Esophagus squamous epithelium (tissue), 5 donors: ENCODE results near the gene GNA12. TPM values are rescaled to one million over a fixed set of nuclear protein-coding genes. Genes with fewer than 3 reads are reported as not detected.

Experiments used
- DNase-seq: peaks from one replicate; lab custom pipeline; 2025; lab: John Stamatoyannopoulos, UW
- H3K27ac ChIP-seq, 4 donors: fragments of 200-600 bp; sonication (generic); one replicate each; pipeline ENCODE4 v1.5.1; 2016 to 2019; ENCODE audit warnings: mild to moderate bottlenecking in 1 of 4
- H3K27me3 ChIP-seq, 4 donors: fragments of 200-600 bp; sonication (generic); 1 replicate in 3 of 4; 2 replicates in 1 of 4; pipeline versions ENCODE4 v1.5.1 to v1.6.0; 2017 to 2021; ENCODE audit warnings: antibody characterized with exemption in 1 of 4
- H3K36me3 ChIP-seq, 3 donors: fragments of 200-600 bp; sonication (generic); one replicate each; pipeline ENCODE4 v1.5.1; 2016 to 2019
- H3K4me1 ChIP-seq, 3 donors: fragments of 200-600 bp; sonication (generic); one replicate each; pipeline ENCODE4 v1.5.1; 2017 to 2019
- H3K4me3 ChIP-seq, 4 donors: fragments of 200-600 bp; sonication (generic); 1 replicate in 3 of 4; 2 replicates in 1 of 4; pipeline ENCODE4 v1.5.1; 2016 to 2019; ENCODE audit warnings: mild to moderate bottlenecking in 2 of 4, moderate library complexity in 1 of 4
- H3K9me3 ChIP-seq, 3 donors: fragments of 200-600 bp; sonication (generic); one replicate each; pipeline ENCODE4 v1.5.1; 2016 to 2019
- POLR2A ChIP-seq, 4 donors: fragments of 450-650 bp; IDR thresholded peaks; one replicate each; pipeline ENCODE4 v1.6.1; 2017; ENCODE audit warnings: antibody characterized with exemption in 4 of 4, mild to moderate bottlenecking in 4 of 4, moderate library complexity in 3 of 4
- WGBS, 2 donors: methylation state at CpG; one replicate each; pipeline ENCODE4 v1.1.5; 2018; 5-methylcytosine and 5-hydroxymethylcytosine counted together
- intact Hi-C: fragments of 100-400 bp; cut with DNase I; formaldehyde crosslinking; loops from one replicate; pipeline ENCODE4 v1.15.0; 2022
- total RNA-seq, 4 donors: library from RNA; depleted of rRNA; stranded (reverse); fragments of >200 nt; gene quantifications; one replicate each; pipeline ENCODE4 v1.1.0, GENCODE V29; 2016
- TF ChIP-seq, protein P1 (sequence below), 6 experiments: fragments of 450-650 bp in 4 of 6; fragments of 200-600 bp in 2 of 6; sonication (generic) in 2 of 6; IDR thresholded peaks; one replicate each; pipeline ENCODE4 v1.5.1; 2016 to 2019; ENCODE audit warnings: antibody characterized with exemption in 6 of 6, mild to moderate bottlenecking in 4 of 6, moderate library complexity in 4 of 6
- donor health status: DM: yes; HTN: yes; CAD: no.

Gene GNA12
- total RNA-seq, 4 donors from 2014 or later: 6.6 to 11.6 (median 7.6) TPM

DNA sequence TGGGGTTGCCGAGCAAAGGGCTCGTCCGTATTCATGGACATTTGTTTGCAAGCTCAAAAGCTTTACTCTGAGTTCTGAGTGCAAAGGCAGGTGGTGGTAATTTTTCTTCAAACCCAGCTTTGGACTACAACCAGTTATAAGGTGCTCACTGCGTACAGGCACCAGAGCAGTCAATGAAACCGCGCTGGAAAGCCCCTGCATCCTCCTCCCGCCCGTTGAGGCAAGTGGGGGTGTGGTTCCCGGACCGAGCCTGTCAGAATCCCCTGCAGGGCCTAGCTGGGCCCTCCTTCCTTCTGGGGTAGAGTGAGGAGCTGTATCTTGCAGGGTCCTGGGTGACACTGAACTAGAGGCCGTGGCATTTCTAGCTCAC lies 133.8 kb downstream of the GNA12 start:
- no peak for DNase-seq
- no peak overlapping the region for H3K27ac ChIP-seq
- H3K9me3 ChIP-seq: no peaks in the 10 kb centered on the region
- H3K4me1 ChIP-seq: peaks cover 0 to 28% (median 5%) of the 10 kb centered on the region in 3 donors
- intact Hi-C loops: no loop called here
- TF ChIP-seq, protein P1, sequence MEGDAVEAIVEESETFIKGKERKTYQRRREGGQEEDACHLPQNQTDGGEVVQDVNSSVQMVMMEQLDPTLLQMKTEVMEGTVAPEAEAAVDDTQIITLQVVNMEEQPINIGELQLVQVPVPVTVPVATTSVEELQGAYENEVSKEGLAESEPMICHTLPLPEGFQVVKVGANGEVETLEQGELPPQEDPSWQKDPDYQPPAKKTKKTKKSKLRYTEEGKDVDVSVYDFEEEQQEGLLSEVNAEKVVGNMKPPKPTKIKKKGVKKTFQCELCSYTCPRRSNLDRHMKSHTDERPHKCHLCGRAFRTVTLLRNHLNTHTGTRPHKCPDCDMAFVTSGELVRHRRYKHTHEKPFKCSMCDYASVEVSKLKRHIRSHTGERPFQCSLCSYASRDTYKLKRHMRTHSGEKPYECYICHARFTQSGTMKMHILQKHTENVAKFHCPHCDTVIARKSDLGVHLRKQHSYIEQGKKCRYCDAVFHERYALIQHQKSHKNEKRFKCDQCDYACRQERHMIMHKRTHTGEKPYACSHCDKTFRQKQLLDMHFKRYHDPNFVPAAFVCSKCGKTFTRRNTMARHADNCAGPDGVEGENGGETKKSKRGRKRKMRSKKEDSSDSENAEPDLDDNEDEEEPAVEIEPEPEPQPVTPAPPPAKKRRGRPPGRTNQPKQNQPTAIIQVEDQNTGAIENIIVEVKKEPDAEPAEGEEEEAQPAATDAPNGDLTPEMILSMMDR (IDR thresholded peaks at IDR 0.05): no peak
- no peak for TF ChIP-seq POLR2A (IDR thresholded peaks at IDR 0.05)
- H3K36me3 ChIP-seq: no peaks in the 10 kb centered on the region
- H3K4me3 ChIP-seq: peak overlapping the region in 3 of 4 donors; percentile 10 to 55 (median 24)
- 79 to 92% methylated on average over 3 to 7 of the region's 11 CpGs for WGBS, 2 donors
- peaks cover 0 to 32% (median 0%) of the 10 kb centered on the region in 4 donors for H3K27me3 ChIP-seq

DNA sequence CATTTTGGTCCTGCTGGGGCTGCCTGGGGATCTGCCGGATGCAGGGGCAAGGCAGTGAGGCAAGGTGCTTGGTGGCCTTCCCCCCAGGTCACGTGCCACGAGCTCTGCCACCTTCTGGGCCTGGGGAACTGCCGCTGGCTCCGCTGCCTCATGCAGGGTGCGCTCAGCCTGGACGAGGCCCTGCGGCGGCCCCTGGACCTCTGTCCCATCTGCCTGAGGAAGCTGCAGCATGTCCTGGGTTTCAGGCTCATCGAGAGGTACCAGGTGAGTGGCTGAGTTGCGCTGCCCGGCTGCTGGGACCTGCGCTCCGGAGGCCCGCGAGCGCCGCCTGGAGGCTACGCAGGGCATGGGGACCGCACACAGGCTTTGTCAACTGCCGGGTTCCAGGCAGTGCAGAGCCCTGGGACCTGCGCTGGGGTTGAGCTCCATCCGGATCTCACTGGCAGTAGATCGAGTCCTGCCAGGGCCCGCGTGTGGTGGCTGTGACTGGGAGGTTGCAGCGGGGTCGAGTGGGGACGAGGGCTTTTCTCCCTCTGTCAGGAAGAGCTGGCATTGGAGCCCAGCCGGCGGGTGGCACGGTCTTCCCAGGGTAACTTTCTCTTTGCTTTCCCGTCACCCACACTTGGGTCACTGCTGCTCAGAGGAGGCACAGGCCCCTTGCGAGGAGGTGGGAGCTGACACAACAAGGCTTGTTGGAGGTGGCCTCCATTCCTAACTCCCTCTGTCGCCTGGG lies 134.4 kb downstream of the GNA12 start:
- Histone ChIP-seq H3K36me3 (no peaks in the 10 kb centered on the region), H3K27me3 (peaks cover 0 to 32% (median 0%) of the 10 kb centered on the region in 4 donors), H3K4me1 (peaks cover 0 to 28% (median 5%) of the 10 kb centered on the region in 3 donors), H3K4me3 (peak overlapping the region in 3 of 4 donors; percentile 10 to 55 (median 24)), H3K27ac (no peak overlapping the region), H3K9me3 (no peaks in the 10 kb centered on the region)
- intact Hi-C loops: no loop called here
- WGBS, 2 donors: 32 to 53% methylated on average over 9 to 13 of the region's 35 CpGs
- TF ChIP-seq, protein P1 (IDR thresholded peaks at IDR 0.05): peak; percentile 79 to 94 (median 84)
- TF ChIP-seq POLR2A (IDR thresholded peaks at IDR 0.05): no peak
- no peak for DNase-seq

DNA sequence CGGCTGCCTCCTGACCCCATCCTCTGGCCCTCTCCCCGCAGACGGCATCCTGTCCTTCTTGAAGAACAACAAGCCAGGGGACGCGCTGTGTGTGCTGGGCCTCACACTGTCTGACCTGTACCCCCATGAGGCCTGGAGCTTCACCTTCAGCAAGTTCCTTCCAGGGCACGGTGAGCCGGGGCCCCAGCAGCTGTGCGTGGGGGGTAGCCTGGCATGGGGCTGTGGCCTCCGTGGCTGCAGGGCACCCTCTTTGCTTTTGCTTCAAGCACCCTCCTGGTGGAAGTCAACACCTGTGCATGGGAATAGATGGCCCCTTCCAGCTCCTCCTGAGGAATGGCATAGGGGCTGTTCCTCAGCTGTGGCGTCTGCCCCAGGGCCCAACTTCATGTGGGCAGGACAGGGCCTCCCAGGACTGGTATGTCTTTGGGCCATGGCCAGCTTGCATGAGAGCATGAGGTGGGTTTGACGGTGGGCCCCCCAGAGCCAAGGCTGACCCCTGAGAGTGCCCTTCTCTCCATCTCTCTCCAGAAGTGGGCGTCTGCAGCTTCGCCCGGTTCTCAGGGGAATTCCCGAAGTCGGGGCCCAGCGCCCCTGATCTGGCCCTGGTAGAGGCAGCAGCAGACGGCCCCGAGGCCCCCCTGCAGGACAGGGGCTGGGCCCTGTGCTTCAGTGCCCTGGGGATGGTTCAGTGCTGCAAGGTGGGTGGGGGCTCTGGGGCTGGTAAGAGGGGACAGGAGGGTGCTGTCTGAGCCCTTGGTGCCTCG lies 135.4 kb downstream of the GNA12 start:
- no peaks in the 10 kb centered on the region for H3K36me3 ChIP-seq
- peaks cover 0 to 32% (median 0%) of the 10 kb centered on the region in 4 donors for H3K27me3 ChIP-seq
- WGBS, 2 donors: 57 to 82% methylated on average over 1 to 4 of the region's 20 CpGs
- peaks cover 0 to 28% (median 5%) of the 10 kb centered on the region in 3 donors for H3K4me1 ChIP-seq
- DNase-seq: no peak
- TF ChIP-seq, protein P1 (IDR thresholded peaks at IDR 0.05): no peak
- TF ChIP-seq POLR2A (IDR thresholded peaks at IDR 0.05): no peak
- intact Hi-C loops: no loop called here
- no peaks in the 10 kb centered on the region for H3K9me3 ChIP-seq
- no peak overlapping the region for H3K4me3 ChIP-seq
- no peak overlapping the region for H3K27ac ChIP-seq

DNA sequence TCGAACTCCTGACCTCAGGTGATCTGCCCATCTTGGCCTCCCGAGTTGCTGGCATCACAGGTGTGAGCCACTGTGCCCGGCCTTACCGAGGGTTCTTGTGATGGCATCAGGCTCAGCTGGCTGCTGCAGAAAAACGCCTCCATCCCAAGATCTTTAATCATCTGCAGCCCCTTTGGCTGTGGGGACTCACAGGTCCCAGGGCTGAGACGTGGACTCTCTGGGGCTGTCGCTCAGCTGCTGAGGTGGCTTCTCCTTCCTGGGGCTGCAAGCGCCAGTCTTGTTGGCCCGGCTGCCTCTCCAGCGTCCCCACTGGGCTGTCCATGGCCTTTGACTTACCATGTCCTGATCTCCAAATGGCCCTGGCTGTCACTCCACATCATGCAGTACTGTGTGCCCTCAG lies 136.1 kb downstream of the GNA12 start:
- intact Hi-C loops: no loop called here
- no peak for DNase-seq

More for the DNA sequence above, 136.1 kb downstream of the GNA12 start:
- no peak overlapping the region for H3K4me3 ChIP-seq
- peaks cover 0 to 22% (median 5%) of the 10 kb centered on the region in 3 donors for H3K4me1 ChIP-seq
- no peaks in the 10 kb centered on the region for H3K9me3 ChIP-seq
- no peaks in the 10 kb centered on the region for H3K36me3 ChIP-seq
- TF ChIP-seq, protein P1 (IDR thresholded peaks at IDR 0.05): no peak
- no peak for TF ChIP-seq POLR2A (IDR thresholded peaks at IDR 0.05)
- H3K27me3 ChIP-seq: peaks cover 0 to 32% (median 0%) of the 10 kb centered on the region in 4 donors
- 100% methylated on average over 4 of the region's 10 CpGs; no CpG with 5 or more reads in 1 of the 2 donors for WGBS, 2 donors
- no peak overlapping the region for H3K27ac ChIP-seq
